OCI-LY7 (cell line): Measurements from ENCODE around the gene WNT11. TPM values are rescaled to one million over a fixed set of nuclear protein-coding genes. Genes with fewer than 3 reads are reported as not detected.

Source experiments
- BruUV-seq: library from RNA; stranded (reverse); fragments of 400-500 nt; replicated peaks from 2 replicates; lab custom pipeline; 2021; lab: Mats Ljungman, UMichigan
- CTCF ChIA-PET: fragments of 300-600 bp; sonication (Branson Sonifier 250); formaldehyde crosslinking; loops from one replicate; lab custom pipeline; 2022; ENCODE audit warnings: antibody characterized with exemption; ENCODE audit not compliant: unreplicated experiment; lab: Charles Lee
- POLR2A ChIA-PET: fragments of 300-600 bp; sonication (Branson Sonifier 250); formaldehyde crosslinking; loops from one replicate; lab custom pipeline; 2022; ENCODE audit warnings: antibody characterized with exemption; lab: Charles Lee
- DNase-seq: peaks from one replicate; pipeline ENCODE4 v3.0.0-alpha.2; 2015; ENCODE audit warnings: low spot score
- H2AFZ ChIP-seq: fragments of 200-600 bp; sonication (generic), shearing (Covaris generic); 2 replicates; pipeline ENCODE4 v1.6.1; 2014; ENCODE audit warnings: mild to moderate bottlenecking, antibody characterized with exemption, low read length, moderate library complexity
- H3K27ac ChIP-seq: fragments of 200-600 bp; sonication (generic); 2 replicates; pipeline ENCODE4 v1.5.1; 2014; ENCODE audit warnings: mixed run types, low read depth, mild to moderate bottlenecking, moderate library complexity, low read length, inconsistent platforms; ENCODE audit not compliant: poor library complexity, severe bottlenecking
- H3K36me3 ChIP-seq: fragments of 200-600 bp; sonication (generic); 2 replicates; pipeline ENCODE4 v1.6.1; 2014; ENCODE audit warnings: mild to moderate bottlenecking, antibody characterized with exemption, low read length, moderate library complexity, mixed read lengths; ENCODE audit not compliant: insufficient read depth
- H3K4me1 ChIP-seq: fragments of 200-600 bp; sonication (generic); 2 replicates; pipeline ENCODE4 v1.5.1; 2014; ENCODE audit warnings: mild to moderate bottlenecking, low read length; ENCODE audit not compliant: insufficient read depth, poor library complexity, severe bottlenecking
- H3K4me2 ChIP-seq: fragments of 200-600 bp; sonication (generic); 2 replicates; pipeline ENCODE4 v1.6.1; 2014; ENCODE audit warnings: mild to moderate bottlenecking, low read length
- H3K4me3 ChIP-seq: fragments of 200-600 bp; sonication (generic); 2 replicates; pipeline ENCODE4 v1.5.1; 2014; ENCODE audit warnings: mild to moderate bottlenecking, low read depth, low read length; ENCODE audit not compliant: poor library complexity, severe bottlenecking
- H3K79me2 ChIP-seq: fragments of 200-600 bp; sonication (generic); 2 replicates; pipeline ENCODE4 v1.6.1; 2016; ENCODE audit warnings: low read depth, mild to moderate bottlenecking, low read length, moderate library complexity, mixed read lengths; ENCODE audit not compliant: insufficient read depth
- H3K9me2 ChIP-seq: fragments of 200-600 bp; sonication (generic); 2 replicates; pipeline ENCODE4 v1.6.1; 2016; ENCODE audit warnings: mild to moderate bottlenecking, low read length, mixed read lengths; ENCODE audit not compliant: insufficient read depth
- H3K9me3 ChIP-seq: fragments of 200-600 bp; sonication (generic); 2 replicates; pipeline ENCODE4 v1.6.1; 2014; ENCODE audit warnings: mild to moderate bottlenecking, mixed run types, low read length, mixed read lengths
- H4K20me1 ChIP-seq: fragments of 200-600 bp; sonication (generic); 2 replicates; pipeline ENCODE4 v1.6.1; 2014; ENCODE audit warnings: mild to moderate bottlenecking, antibody characterized with exemption, low read length, moderate library complexity, mixed read lengths; ENCODE audit not compliant: insufficient read depth
- CTCF ChIP-seq: fragments of 200-600 bp; sonication (generic); conservative IDR thresholded peaks from 2 replicates; pipeline ENCODE4 v1.5.1; 2014; ENCODE audit warnings: mild to moderate bottlenecking, antibody characterized with exemption, low read length, moderate library complexity, mixed read lengths
- EZH2phosphoT487 ChIP-seq: fragments of 200-600 bp; sonication (generic); IDR thresholded peaks from 2 replicates; pipeline ENCODE4 v1.6.1; 2018; ENCODE audit warnings: low read depth, borderline replicate concordance, mild to moderate bottlenecking, mixed run types, antibody characterized with exemption, low read length, moderate library complexity, mixed read lengths
- intact Hi-C: fragments of 100-400 bp; cut with micrococcal nuclease; formaldehyde crosslinking; loops from one replicate; pipeline ENCODE4 v1.10.0; 2022; ENCODE audit not compliant: unreplicated experiment
- total RNA-seq, 2 experiments: library from RNA; depleted of rRNA in 1 of 2; stranded (reverse); fragments of >200 nt in 1 of 2; shearing (Covaris generic) in 1 of 2; gene quantifications; 2 replicates each; pipeline ENCODE4 v1.2.3, GENCODE V29; 2014 to 2022

The WNT11 gene
- total RNA-seq, 2 experiments from 2014 or later, result not detected

GRCh38 chr11:76233196-76233921 is 27.1 kb upstream of the WNT11 start:
- no peaks in the 10 kb centered on the region for H4K20me1 ChIP-seq
- no peaks in the 10 kb centered on the region for H3K79me2 ChIP-seq
- no peaks in the 10 kb centered on the region for H3K9me3 ChIP-seq
- TF ChIP-seq EZH2phosphoT487 (no peak), CTCF (no peak)
- no peak overlapping the region for H3K4me3 ChIP-seq
- H3K4me2 ChIP-seq, result peak overlapping the region; percentile 98
- peak overlapping the region; percentile 92; the same call in 1 of the 2 replicates for H2AFZ ChIP-seq
- H3K4me1 ChIP-seq, result peaks cover 33% of the 10 kb centered on the region
- peak overlapping the region; percentile 69 for H3K27ac ChIP-seq
- ChIA-PET POLR2A (interaction anchor here (0.9 to 1.2 kb wide), 2 partner anchors 338 to 833 kb away, joined by 3 to 7 read pairs; no protein-coding TSS in a partner anchor), CTCF (interaction anchor here (0.6 kb wide), 1 partner anchor 113 kb away, joined by 6 read pairs; no protein-coding TSS in a partner anchor)
- intact Hi-C loops, result no loop called here
- no peaks in the 10 kb centered on the region for H3K36me3 ChIP-seq
- H3K9me2 ChIP-seq, result no peaks in the 10 kb centered on the region
- no TSS peak for BruUV-seq
- no peak for DNase-seq

GRCh38 chr11:76232026-76232665 is 25.8 kb upstream of the WNT11 start:
- Histone ChIP-seq H4K20me1 (no peaks in the 10 kb centered on the region), H3K79me2 (no peaks in the 10 kb centered on the region), H3K9me2 (no peaks in the 10 kb centered on the region), H3K4me1 (peaks cover 33% of the 10 kb centered on the region), H3K4me2 (peak overlapping the region; percentile 47), H3K4me3 (no peak overlapping the region), H3K36me3 (no peaks in the 10 kb centered on the region), H3K27ac (no peak overlapping the region), H2AFZ (peak overlapping the region; percentile 73; the same call in 1 of the 2 replicates), H3K9me3 (no peaks in the 10 kb centered on the region)
- CTCF ChIA-PET, result no interaction called here
- POLR2A ChIA-PET, result interaction anchor here (0.5 kb wide), 1 partner anchor 338 kb away, joined by 3 read pairs; no protein-coding TSS in a partner anchor
- BruUV-seq, result no TSS peak
- TF ChIP-seq EZH2phosphoT487 (no peak), CTCF (no peak)
- DNase-seq, result peak; percentile 51
- intact Hi-C loops, result no loop called here
